ENCODE measurements around the gene TNS3. TPM values are rescaled to one million over a fixed set of nuclear protein-coding genes. Genes with fewer than 3 reads are reported as not detected.

Gene TNS3
- total and polyA plus RNA-seq, 4 donors = 58.6 to 117 (median 74.7) TPM

GRCh38 chr7:47529826-47530555 is 51.9 kb downstream of the TNS3 start:
- Histone ChIP-seq H3K36me3 (ENCODE audit: control insufficient read depth, insufficient read depth, low read length) (peaks cover 30% of the 10 kb centered on the region), H3K27ac (ENCODE audit: low read depth, low read length) (no peak overlapping the region), H3K27me3 (ENCODE audit: control insufficient read depth, insufficient read depth, low read length) (no peaks in the 10 kb centered on the region), H3K4me3 (ENCODE audit: low read depth, low read length) (no peak overlapping the region), H3K9me3 (ENCODE audit: control insufficient read depth, insufficient read depth, low read length) (no peaks in the 10 kb centered on the region), H3K4me1 (ENCODE audit: control insufficient read depth, insufficient read depth, low read length) (peaks cover 26% of the 10 kb centered on the region)
- WGBS (ENCODE audit: insufficient coverage) = 100% methylated on average over 1 of the region's 6 CpGs
- DNase-seq (ENCODE audit: low read depth in 4 of 6, low spot score in 6 of 6) = no peak

GRCh38 chr7:47529405-47529804 is 52.5 kb downstream of the TNS3 start:
- Histone ChIP-seq H3K9me3 (ENCODE audit: control insufficient read depth, insufficient read depth, low read length) (no peaks in the 10 kb centered on the region), H3K36me3 (ENCODE audit: control insufficient read depth, insufficient read depth, low read length) (peaks cover 32% of the 10 kb centered on the region), H3K27me3 (ENCODE audit: control insufficient read depth, insufficient read depth, low read length) (no peaks in the 10 kb centered on the region), H3K4me1 (ENCODE audit: control insufficient read depth, insufficient read depth, low read length) (peaks cover 22% of the 10 kb centered on the region), H3K27ac (ENCODE audit: low read depth, low read length) (no peak overlapping the region), H3K4me3 (ENCODE audit: low read depth, low read length) (no peak overlapping the region)
- WGBS (ENCODE audit: insufficient coverage) = no CpG with 5 or more reads among the region's 1 CpG
- no peak for DNase-seq (ENCODE audit: low read depth in 4 of 6, low spot score in 6 of 6)

- Histone ChIP-seq H3K27me3 (ENCODE audit: control insufficient read depth, insufficient read depth, low read length) (no peaks in the 10 kb centered on the region), H3K4me1 (ENCODE audit: control insufficient read depth, insufficient read depth, low read length) (peaks cover 17% of the 10 kb centered on the region), H3K27ac (ENCODE audit: low read depth, low read length) (no peak overlapping the region), H3K4me3 (ENCODE audit: low read depth, low read length) (no peak overlapping the region), H3K36me3 (ENCODE audit: control insufficient read depth, insufficient read depth, low read length) (peaks cover 41% of the 10 kb centered on the region), H3K9me3 (ENCODE audit: control insufficient read depth, insufficient read depth, low read length) (no peaks in the 10 kb centered on the region)
- DNase-seq (ENCODE audit: low read depth in 4 of 6, low spot score in 6 of 6) = no peak
- whole genome bisulfite sequencing (ENCODE audit: insufficient coverage) = 75% methylated on average over 1 of the region's 6 CpGs
Measured at GRCh38 chr7:47528471-47528870, 53.4 kb downstream of the TNS3 start.

GRCh38 chr7:47526466-47526865 is 55.4 kb downstream of the TNS3 start:
- DNase-seq (ENCODE audit: low read depth in 4 of 6, low spot score in 6 of 6) = no peak
- Histone ChIP-seq H3K9me3 (ENCODE audit: control insufficient read depth, insufficient read depth, low read length) (no peaks in the 10 kb centered on the region), H3K36me3 (ENCODE audit: control insufficient read depth, insufficient read depth, low read length) (peaks cover 47% of the 10 kb centered on the region), H3K27ac (ENCODE audit: low read depth, low read length) (no peak overlapping the region), H3K4me3 (ENCODE audit: low read depth, low read length) (no peak overlapping the region), H3K27me3 (ENCODE audit: control insufficient read depth, insufficient read depth, low read length) (no peaks in the 10 kb centered on the region), H3K4me1 (ENCODE audit: control insufficient read depth, insufficient read depth, low read length) (peaks cover 6% of the 10 kb centered on the region)
- WGBS (ENCODE audit: insufficient coverage) = 95% methylated on average over 6 of the region's 6 CpGs

GRCh38 chr7:47525066-47525623 is 56.8 kb downstream of the TNS3 start:
- no peak for DNase-seq (ENCODE audit: low read depth in 4 of 6, low spot score in 6 of 6)
- H3K27me3 ChIP-seq (ENCODE audit: control insufficient read depth, insufficient read depth, low read length) = no peaks in the 10 kb centered on the region
- H3K36me3 ChIP-seq (ENCODE audit: control insufficient read depth, insufficient read depth, low read length) = peaks cover 51% of the 10 kb centered on the region
- H3K27ac ChIP-seq (ENCODE audit: low read depth, low read length) = no peak overlapping the region
- WGBS (ENCODE audit: insufficient coverage) = 95% methylated on average over 11 of the region's 12 CpGs
- no peaks in the 10 kb centered on the region for H3K9me3 ChIP-seq (ENCODE audit: control insufficient read depth, insufficient read depth, low read length)
- peaks cover 12% of the 10 kb centered on the region for H3K4me1 ChIP-seq (ENCODE audit: control insufficient read depth, insufficient read depth, low read length)
- H3K4me3 ChIP-seq (ENCODE audit: low read depth, low read length) = no peak overlapping the region

GRCh38 chr7:47523401-47523800 is 58.5 kb downstream of the TNS3 start:
- 92% methylated on average over 5 of the region's 5 CpGs for WGBS (ENCODE audit: insufficient coverage)
- Histone ChIP-seq H3K4me3 (ENCODE audit: low read depth, low read length) (no peak overlapping the region), H3K4me1 (ENCODE audit: control insufficient read depth, insufficient read depth, low read length) (peaks cover 15% of the 10 kb centered on the region), H3K27ac (ENCODE audit: low read depth, low read length) (no peak overlapping the region), H3K27me3 (ENCODE audit: control insufficient read depth, insufficient read depth, low read length) (no peaks in the 10 kb centered on the region), H3K9me3 (ENCODE audit: control insufficient read depth, insufficient read depth, low read length) (no peaks in the 10 kb centered on the region), H3K36me3 (ENCODE audit: control insufficient read depth, insufficient read depth, low read length) (peaks cover 51% of the 10 kb centered on the region)
- no peak for DNase-seq (ENCODE audit: low read depth in 4 of 6, low spot score in 6 of 6)

- no peak overlapping the region for H3K27ac ChIP-seq (ENCODE audit: low read depth, low read length)
- peaks cover 40% of the 10 kb centered on the region for H3K36me3 ChIP-seq (ENCODE audit: control insufficient read depth, insufficient read depth, low read length)
- no peaks in the 10 kb centered on the region for H3K9me3 ChIP-seq (ENCODE audit: control insufficient read depth, insufficient read depth, low read length)
- H3K27me3 ChIP-seq (ENCODE audit: control insufficient read depth, insufficient read depth, low read length) = no peaks in the 10 kb centered on the region
- DNase-seq (ENCODE audit: low read depth in 4 of 6, low spot score in 6 of 6) = no peak
- H3K4me1 ChIP-seq (ENCODE audit: control insufficient read depth, insufficient read depth, low read length) = peaks cover 25% of the 10 kb centered on the region
- H3K4me3 ChIP-seq (ENCODE audit: low read depth, low read length) = no peak overlapping the region
- 93% methylated on average over 14 of the region's 14 CpGs for WGBS (ENCODE audit: insufficient coverage)
Measured at GRCh38 chr7:47521816-47522561, 59.9 kb downstream of the TNS3 start.

- Histone ChIP-seq H3K27ac (ENCODE audit: low read depth, low read length) (no peak overlapping the region), H3K4me3 (ENCODE audit: low read depth, low read length) (no peak overlapping the region), H3K9me3 (ENCODE audit: control insufficient read depth, insufficient read depth, low read length) (no peaks in the 10 kb centered on the region), H3K36me3 (ENCODE audit: control insufficient read depth, insufficient read depth, low read length) (peaks cover 34% of the 10 kb centered on the region), H3K27me3 (ENCODE audit: control insufficient read depth, insufficient read depth, low read length) (no peaks in the 10 kb centered on the region), H3K4me1 (ENCODE audit: control insufficient read depth, insufficient read depth, low read length) (peaks cover 25% of the 10 kb centered on the region)
- 78% methylated on average over 10 of the region's 13 CpGs for WGBS (ENCODE audit: insufficient coverage)
- no peak for DNase-seq (ENCODE audit: low read depth in 4 of 6, low spot score in 6 of 6)
Measured at GRCh38 chr7:47521011-47521795, 60.7 kb downstream of the TNS3 start.

- Histone ChIP-seq H3K27ac (ENCODE audit: low read depth, low read length) (no peak overlapping the region), H3K4me3 (ENCODE audit: low read depth, low read length) (no peak overlapping the region), H3K9me3 (ENCODE audit: control insufficient read depth, insufficient read depth, low read length) (no peaks in the 10 kb centered on the region), H3K27me3 (ENCODE audit: control insufficient read depth, insufficient read depth, low read length) (no peaks in the 10 kb centered on the region), H3K36me3 (ENCODE audit: control insufficient read depth, insufficient read depth, low read length) (peaks cover 29% of the 10 kb centered on the region), H3K4me1 (ENCODE audit: control insufficient read depth, insufficient read depth, low read length) (peaks cover 25% of the 10 kb centered on the region)
- WGBS (ENCODE audit: insufficient coverage) = 54% methylated on average over 8 of the region's 8 CpGs
- no peak for DNase-seq (ENCODE audit: low read depth in 4 of 6, low spot score in 6 of 6)
Measured at GRCh38 chr7:47520406-47520805, 61.5 kb downstream of the TNS3 start.
